Measurements from ENCODE around the gene CHST4. TPM values are rescaled to one million over a fixed set of nuclear protein-coding genes. Genes with fewer than 3 reads are reported as not detected.

The CHST4 gene
- total RNA-seq, 2 donors from 2014 or later = not detected

DNA sequence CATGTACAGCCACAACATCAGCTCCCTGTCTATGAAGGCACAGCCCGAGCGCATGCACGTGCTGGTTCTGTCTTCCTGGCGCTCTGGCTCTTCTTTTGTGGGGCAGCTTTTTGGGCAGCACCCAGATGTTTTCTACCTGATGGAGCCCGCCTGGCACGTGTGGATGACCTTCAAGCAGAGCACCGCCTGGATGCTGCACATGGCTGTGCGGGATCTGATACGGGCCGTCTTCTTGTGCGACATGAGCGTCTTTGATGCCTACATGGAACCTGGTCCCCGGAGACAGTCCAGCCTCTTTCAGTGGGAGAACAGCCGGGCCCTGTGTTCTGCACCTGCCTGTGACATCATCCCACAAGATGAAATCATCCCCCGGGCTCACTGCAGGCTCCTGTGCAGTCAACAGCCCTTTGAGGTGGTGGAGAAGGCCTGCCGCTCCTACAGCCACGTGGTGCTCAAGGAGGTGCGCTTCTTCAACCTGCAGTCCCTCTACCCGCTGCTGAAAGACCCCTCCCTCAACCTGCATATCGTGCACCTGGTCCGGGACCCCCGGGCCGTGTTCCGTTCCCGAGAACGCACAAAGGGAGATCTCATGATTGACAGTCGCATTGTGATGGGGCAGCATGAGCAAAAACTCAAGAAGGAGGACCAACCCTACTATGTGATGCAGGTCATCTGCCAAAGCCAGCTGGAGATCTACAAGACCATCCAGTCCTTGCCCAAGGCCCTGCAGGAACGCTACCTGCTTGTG lies 10.7 kb downstream of the CHST4 start:
- no peaks in the 10 kb centered on the region for H3K27me3 ChIP-seq (replicated peaks; ENCODE audit: insufficient read depth)
- DNase-seq (ENCODE audit: low spot score) = no peak
- H3K9me3 ChIP-seq = no peaks in the 10 kb centered on the region
- H3K36me3 ChIP-seq = no peaks in the 10 kb centered on the region
- no peak overlapping the region for H3K4me3 ChIP-seq
- no peaks in the 10 kb centered on the region for H3K4me1 ChIP-seq (ENCODE audit: control insufficient read depth in 1 of 2, low read depth in 2 of 2)
- no peak for ATAC-seq (ENCODE audit: insufficient number of reproducible peaks, low FRiP score, low read depth)
- TF ChIP-seq, protein P1, sequence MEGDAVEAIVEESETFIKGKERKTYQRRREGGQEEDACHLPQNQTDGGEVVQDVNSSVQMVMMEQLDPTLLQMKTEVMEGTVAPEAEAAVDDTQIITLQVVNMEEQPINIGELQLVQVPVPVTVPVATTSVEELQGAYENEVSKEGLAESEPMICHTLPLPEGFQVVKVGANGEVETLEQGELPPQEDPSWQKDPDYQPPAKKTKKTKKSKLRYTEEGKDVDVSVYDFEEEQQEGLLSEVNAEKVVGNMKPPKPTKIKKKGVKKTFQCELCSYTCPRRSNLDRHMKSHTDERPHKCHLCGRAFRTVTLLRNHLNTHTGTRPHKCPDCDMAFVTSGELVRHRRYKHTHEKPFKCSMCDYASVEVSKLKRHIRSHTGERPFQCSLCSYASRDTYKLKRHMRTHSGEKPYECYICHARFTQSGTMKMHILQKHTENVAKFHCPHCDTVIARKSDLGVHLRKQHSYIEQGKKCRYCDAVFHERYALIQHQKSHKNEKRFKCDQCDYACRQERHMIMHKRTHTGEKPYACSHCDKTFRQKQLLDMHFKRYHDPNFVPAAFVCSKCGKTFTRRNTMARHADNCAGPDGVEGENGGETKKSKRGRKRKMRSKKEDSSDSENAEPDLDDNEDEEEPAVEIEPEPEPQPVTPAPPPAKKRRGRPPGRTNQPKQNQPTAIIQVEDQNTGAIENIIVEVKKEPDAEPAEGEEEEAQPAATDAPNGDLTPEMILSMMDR (IDR thresholded peaks at IDR 0.05) = no peak
- H3K27ac ChIP-seq = no peak overlapping the region

DNA sequence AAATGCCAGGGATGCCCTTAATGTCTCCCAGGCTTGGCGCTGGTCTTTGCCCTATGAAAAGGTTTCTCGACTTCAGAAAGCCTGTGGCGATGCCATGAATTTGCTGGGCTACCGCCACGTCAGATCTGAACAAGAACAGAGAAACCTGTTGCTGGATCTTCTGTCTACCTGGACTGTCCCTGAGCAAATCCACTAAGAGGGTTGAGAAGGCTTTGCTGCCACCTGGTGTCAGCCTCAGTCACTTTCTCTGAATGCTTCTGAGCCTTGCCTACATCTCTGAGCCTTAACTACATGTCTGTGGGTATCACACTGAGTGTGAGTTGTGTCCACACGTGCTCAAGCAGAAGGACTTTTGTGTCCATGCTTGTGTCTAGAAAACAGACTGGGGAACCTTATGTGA lies 11.4 kb downstream of the CHST4 start:
- Histone ChIP-seq H3K27me3 (replicated peaks; ENCODE audit: insufficient read depth) (no peaks in the 10 kb centered on the region), H3K9me3 (no peaks in the 10 kb centered on the region), H3K4me3 (no peak overlapping the region), H3K27ac (no peak overlapping the region), H3K4me1 (ENCODE audit: control insufficient read depth in 1 of 2, low read depth in 2 of 2) (no peaks in the 10 kb centered on the region), H3K36me3 (no peaks in the 10 kb centered on the region)
- no peak for DNase-seq (ENCODE audit: low spot score)
- no peak for ATAC-seq (ENCODE audit: insufficient number of reproducible peaks, low FRiP score, low read depth)
- TF ChIP-seq, protein P1 (IDR thresholded peaks at IDR 0.05) = no peak

DNA sequence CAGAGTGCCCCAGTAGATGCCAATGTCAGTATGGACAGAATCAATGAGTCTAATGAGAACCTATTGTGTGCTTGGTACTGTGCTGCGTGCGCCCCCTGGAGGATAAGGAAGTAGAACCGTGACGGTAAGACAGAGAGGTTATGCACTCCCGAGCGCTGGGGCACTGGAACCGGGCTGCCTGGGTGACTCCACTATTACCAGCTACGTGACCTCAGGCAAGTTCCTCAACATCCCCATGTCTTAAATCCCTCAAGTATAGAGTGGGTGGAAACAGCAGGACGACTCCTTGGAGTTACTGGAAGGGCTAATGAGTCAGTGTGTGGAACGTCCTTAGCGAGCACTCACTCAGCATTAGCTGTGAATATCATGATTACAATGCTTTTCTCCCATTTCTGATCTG lies 16.2 kb downstream of the CHST4 start:
- Histone ChIP-seq H3K27ac (no peak overlapping the region), H3K9me3 (no peaks in the 10 kb centered on the region), H3K36me3 (no peaks in the 10 kb centered on the region), H3K4me3 (no peak overlapping the region), H3K27me3 (replicated peaks; ENCODE audit: insufficient read depth) (no peaks in the 10 kb centered on the region), H3K4me1 (ENCODE audit: control insufficient read depth in 1 of 2, low read depth in 2 of 2) (no peaks in the 10 kb centered on the region)
- ATAC-seq (ENCODE audit: insufficient number of reproducible peaks, low FRiP score, low read depth) (no peak), DNase-seq (ENCODE audit: low spot score) (no peak)
- TF ChIP-seq, protein P1 (IDR thresholded peaks at IDR 0.05) = no peak

DNA sequence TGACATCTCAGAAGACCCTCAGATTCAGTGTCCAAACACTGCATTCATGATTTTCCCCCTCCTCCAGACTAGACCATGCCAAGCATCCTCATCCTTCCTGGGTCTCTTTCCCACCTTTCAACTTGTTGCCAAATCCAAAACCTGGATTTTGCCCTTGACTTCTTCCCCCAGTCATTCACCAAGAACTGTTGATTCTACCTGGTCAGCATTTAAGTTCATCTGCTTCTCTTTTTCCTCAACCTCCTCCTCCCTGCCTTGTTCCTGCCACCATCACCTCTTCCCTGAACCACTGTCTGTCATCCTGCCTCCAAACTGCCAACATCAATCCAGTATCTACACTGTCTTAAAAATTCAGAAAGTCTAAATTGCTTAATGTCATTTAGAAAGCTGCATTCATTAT lies 20.9 kb downstream of the CHST4 start:
- DNase-seq (ENCODE audit: low spot score) (no peak), ATAC-seq (ENCODE audit: insufficient number of reproducible peaks, low FRiP score, low read depth) (no peak)
- TF ChIP-seq, protein P1 (IDR thresholded peaks at IDR 0.05) = no peak
- Histone ChIP-seq H3K27me3 (replicated peaks; ENCODE audit: insufficient read depth) (no peaks in the 10 kb centered on the region), H3K4me1 (ENCODE audit: control insufficient read depth in 1 of 2, low read depth in 2 of 2) (no peaks in the 10 kb centered on the region), H3K27ac (no peak overlapping the region), H3K4me3 (no peak overlapping the region), H3K36me3 (no peaks in the 10 kb centered on the region), H3K9me3 (no peaks in the 10 kb centered on the region)

DNA sequence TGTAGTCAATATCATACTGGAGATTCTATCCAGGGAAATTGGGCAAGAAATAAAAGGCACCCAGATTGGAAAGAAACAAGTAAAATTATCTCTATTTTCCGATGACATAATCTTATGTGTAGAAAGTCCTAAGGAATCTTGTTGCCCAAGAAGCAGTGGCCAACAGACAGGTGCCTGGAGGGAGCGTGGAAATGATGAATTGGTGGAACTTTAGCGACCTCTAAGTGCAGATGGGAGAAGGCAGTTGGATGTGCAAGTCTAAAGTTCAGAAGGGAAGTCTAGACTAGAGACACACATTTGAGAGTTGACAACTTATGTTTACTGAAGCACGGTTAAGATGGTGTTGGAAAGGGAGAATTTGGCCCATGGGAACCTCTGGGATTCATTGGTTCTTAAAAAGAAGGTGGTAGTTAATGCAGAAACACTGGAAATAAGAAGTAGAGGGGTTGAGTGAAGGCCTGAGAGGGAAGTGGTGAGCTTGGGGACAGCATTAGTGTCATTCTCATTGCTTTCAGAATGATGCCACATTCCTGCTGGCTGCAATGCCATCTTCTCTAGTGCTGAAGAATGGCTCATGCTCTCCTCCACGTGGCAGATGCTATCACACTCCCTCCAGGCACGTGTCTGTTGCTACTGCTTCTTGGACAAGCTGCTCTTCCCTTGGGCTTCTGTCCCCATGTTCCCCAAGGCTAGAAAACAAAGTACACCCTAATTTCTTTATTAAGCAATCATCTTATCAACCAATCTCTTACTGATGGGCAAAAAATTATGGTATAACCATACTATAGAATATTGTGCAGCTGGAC lies 26.7 kb downstream of the CHST4 start:
- H3K27ac ChIP-seq = no peak overlapping the region
- no peaks in the 10 kb centered on the region for H3K9me3 ChIP-seq
- DNase-seq (ENCODE audit: low spot score) (no peak), ATAC-seq (ENCODE audit: insufficient number of reproducible peaks, low FRiP score, low read depth) (no peak)
- TF ChIP-seq, protein P1 (IDR thresholded peaks at IDR 0.05) = no peak
- no peak overlapping the region for H3K4me3 ChIP-seq
- H3K27me3 ChIP-seq (replicated peaks; ENCODE audit: insufficient read depth) = no peaks in the 10 kb centered on the region
- no peaks in the 10 kb centered on the region for H3K36me3 ChIP-seq
- H3K4me1 ChIP-seq (ENCODE audit: control insufficient read depth in 1 of 2, low read depth in 2 of 2) = no peaks in the 10 kb centered on the region

Measured in thoracic aorta (tissue), 2 donors.